Upper lobe of right lung (tissue), 1 donor: ENCODE results near the gene IRGQ. TPM values are rescaled to one million over a fixed set of nuclear protein-coding genes. Genes with fewer than 3 reads are reported as not detected.

Experiments
- ATAC-seq: fragments of 200-7000 bp; cut with Tn5 transposase; one replicate; pipeline ENCODE4 v1.9.1; 2020; ENCODE audit warnings: mild to moderate bottlenecking, moderate library complexity
- DNase-seq: peaks from one replicate; pipeline ENCODE4 v3.0.0-alpha.2; 2020
- H3K27ac ChIP-seq: fragments of 200-600 bp; one replicate; pipeline ENCODE4 v1.8.0; 2022
- H3K27me3 ChIP-seq: fragments of 200-600 bp; one replicate; pipeline ENCODE4 v1.8.0; 2022; ENCODE audit warnings: mild to moderate bottlenecking
- H3K36me3 ChIP-seq: fragments of 200-600 bp; one replicate; pipeline ENCODE4 v1.8.0; 2022
- H3K4me1 ChIP-seq: fragments of 200-600 bp; one replicate; pipeline ENCODE4 v1.8.0; 2022
- H3K4me3 ChIP-seq: fragments of 200-600 bp; one replicate; pipeline ENCODE4 v1.8.0; 2022; ENCODE audit warnings: mild to moderate bottlenecking
- H3K9me3 ChIP-seq: fragments of 200-600 bp; one replicate; pipeline ENCODE4 v1.8.0; 2022
- intact Hi-C: fragments of 100-400 bp; cut with DNase I; formaldehyde crosslinking; loops from one replicate; pipeline ENCODE4 v1.11.0; 2022
- total RNA-seq: library from RNA; stranded (reverse); fragmentation: NEBNext Ultra II Directional; extraction: Animal tissue kit (Norgen Biotek cat#: 25700); gene quantifications from one replicate; pipeline ENCODE4 v1.2.1, GENCODE V29; 2021
- TF ChIP-seq, protein P1 (sequence below): fragments of 200-600 bp; IDR thresholded peaks from one replicate; pipeline ENCODE4 v1.8.0; 2022; ENCODE audit warnings: antibody characterized with exemption
- donor health status: DM: no; HTN: yes; CAD: no; lungs with severe emphysema.

IRGQ gene
- total RNA-seq, 1 donor from 2014 or later: 23.2 TPM

DNA sequence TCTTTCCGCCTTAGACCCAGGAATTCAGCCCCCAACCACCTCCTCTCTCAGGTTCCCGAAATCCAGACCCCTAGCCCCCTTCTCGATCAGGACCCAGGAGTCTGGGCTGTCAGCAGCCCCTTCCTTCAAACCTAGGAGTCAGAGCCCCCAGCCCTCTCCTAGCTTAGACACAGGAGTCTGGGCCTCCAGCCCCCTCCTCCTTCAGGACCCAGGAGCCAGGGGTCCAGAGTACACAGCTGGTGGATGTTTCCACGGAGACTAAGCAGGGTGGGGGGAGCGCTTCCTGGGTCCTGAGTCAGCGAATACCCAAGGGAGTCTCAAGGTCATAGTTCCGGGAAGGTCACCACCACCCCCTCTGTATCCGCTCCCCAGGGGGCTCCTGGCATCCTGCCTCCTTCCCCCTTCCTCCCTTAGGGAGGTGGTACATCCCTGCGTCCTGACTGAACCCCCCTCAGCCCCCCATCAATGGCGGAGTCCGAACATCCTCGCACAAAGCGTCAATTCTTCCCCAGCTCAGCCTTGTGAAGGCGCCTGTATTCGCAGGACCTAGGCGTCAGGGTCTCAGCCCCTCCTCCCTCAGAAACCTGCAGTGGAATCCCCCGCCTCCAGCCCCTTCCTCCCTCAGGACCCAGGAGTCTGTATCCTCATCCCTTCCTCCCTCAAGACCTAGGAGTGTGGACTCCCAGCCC, 39.1 kb upstream of the IRGQ start:
- Histone ChIP-seq H3K36me3 (no peaks in the 10 kb centered on the region), H3K4me1 (no peaks in the 10 kb centered on the region), H3K27me3 (no peaks in the 10 kb centered on the region), H3K9me3 (no peaks in the 10 kb centered on the region), H3K27ac (no peak overlapping the region), H3K4me3 (no peak overlapping the region)
- no peak for DNase-seq
- no peak for ATAC-seq
- intact Hi-C loops: no loop called here
- TF ChIP-seq, protein P1, sequence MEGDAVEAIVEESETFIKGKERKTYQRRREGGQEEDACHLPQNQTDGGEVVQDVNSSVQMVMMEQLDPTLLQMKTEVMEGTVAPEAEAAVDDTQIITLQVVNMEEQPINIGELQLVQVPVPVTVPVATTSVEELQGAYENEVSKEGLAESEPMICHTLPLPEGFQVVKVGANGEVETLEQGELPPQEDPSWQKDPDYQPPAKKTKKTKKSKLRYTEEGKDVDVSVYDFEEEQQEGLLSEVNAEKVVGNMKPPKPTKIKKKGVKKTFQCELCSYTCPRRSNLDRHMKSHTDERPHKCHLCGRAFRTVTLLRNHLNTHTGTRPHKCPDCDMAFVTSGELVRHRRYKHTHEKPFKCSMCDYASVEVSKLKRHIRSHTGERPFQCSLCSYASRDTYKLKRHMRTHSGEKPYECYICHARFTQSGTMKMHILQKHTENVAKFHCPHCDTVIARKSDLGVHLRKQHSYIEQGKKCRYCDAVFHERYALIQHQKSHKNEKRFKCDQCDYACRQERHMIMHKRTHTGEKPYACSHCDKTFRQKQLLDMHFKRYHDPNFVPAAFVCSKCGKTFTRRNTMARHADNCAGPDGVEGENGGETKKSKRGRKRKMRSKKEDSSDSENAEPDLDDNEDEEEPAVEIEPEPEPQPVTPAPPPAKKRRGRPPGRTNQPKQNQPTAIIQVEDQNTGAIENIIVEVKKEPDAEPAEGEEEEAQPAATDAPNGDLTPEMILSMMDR: no peak

DNA sequence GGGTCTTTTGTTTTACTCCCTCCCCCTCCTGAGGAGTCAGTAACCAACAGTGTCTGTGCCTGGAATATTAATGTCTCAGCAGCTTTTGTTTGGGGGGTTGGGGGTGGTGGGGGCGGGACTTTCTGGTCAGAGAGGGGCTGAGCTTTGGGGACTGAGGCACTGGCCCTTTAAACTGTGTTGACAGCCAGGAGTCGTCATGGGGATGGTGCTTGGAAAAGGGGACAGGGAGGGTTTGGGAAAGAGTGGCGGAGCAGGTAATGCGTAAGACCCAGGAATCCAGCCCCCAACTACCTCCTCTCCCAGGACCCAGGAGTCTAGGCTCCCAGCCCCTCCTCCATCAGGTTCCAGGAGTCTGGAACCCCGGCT, 38.6 kb upstream of the IRGQ start:
- Histone ChIP-seq H3K36me3 (no peaks in the 10 kb centered on the region), H3K27ac (no peak overlapping the region), H3K9me3 (no peaks in the 10 kb centered on the region), H3K4me3 (no peak overlapping the region), H3K27me3 (no peaks in the 10 kb centered on the region), H3K4me1 (no peaks in the 10 kb centered on the region)
- TF ChIP-seq, protein P1: no peak
- no peak for ATAC-seq
- intact Hi-C loops: no loop called here
- no peak for DNase-seq

DNA sequence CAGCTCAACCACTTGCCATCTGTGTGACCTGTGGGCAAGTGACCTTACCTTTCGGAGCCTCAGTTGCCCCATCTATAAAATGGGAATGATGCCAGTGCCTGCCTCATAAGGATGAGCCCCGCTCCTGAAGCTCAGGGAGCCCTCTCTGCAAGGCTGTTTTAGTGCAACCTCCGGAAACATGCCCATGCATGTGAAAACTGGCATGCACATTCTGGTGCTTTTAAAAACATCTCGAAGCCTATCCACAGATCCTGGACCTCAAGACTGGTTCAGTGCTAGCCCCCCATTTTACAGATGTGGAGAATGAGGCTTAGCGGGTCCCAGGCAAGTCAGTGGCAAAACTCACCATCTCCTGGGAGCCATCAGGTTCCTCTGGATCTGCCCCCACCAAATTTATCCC, 38.1 kb upstream of the IRGQ start:
- Histone ChIP-seq H3K27ac (no peak overlapping the region), H3K27me3 (no peaks in the 10 kb centered on the region), H3K9me3 (no peaks in the 10 kb centered on the region), H3K36me3 (no peaks in the 10 kb centered on the region), H3K4me3 (no peak overlapping the region), H3K4me1 (no peaks in the 10 kb centered on the region)
- TF ChIP-seq, protein P1: no peak
- intact Hi-C loops: no loop called here
- no peak for ATAC-seq
- DNase-seq: no peak

DNA sequence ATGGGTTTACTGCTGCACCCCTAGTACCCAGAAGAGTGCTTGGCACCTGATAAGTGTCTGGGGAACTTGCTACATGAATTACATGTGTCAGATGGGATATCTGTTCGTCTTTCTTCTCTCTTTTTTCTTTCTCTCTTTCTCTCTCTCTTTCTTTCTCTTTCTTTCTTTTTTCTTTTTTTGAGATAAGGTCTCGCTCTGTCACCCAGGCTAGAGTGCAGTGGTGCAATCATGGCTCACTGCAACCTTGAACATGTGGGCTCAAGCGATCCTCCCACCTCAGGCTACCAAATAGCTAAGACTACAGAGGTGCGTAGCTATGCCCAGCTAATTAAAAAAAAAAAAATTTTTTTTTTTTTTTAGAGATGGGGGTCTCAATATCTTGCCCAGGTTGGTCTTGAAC, 37.6 kb upstream of the IRGQ start:
- TF ChIP-seq, protein P1: no peak
- Histone ChIP-seq H3K4me1 (no peaks in the 10 kb centered on the region), H3K36me3 (no peaks in the 10 kb centered on the region), H3K27me3 (no peaks in the 10 kb centered on the region), H3K4me3 (no peak overlapping the region), H3K27ac (no peak overlapping the region), H3K9me3 (no peaks in the 10 kb centered on the region)
- intact Hi-C loops: no loop called here
- DNase-seq (no peak), ATAC-seq (no peak)

DNA sequence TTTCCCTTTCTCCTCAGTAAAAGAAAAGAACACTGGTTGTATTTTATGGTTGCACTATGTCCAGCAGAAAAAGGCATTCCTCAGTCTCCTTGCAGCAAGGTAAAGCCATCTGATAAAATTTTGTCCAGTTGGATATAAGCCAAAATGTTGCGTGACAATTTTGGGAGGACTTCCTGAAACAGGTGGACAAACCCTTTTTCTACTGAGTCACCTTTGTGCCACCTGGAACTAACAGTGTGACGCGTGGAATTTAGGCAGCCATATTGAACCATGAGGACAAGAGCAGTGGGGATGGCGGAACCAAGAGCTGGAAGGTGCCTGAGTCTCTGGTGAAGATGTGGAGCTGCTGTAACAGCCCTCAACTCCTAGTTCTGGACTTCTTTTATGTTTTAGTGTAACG, 35.6 kb upstream of the IRGQ start:
- Histone ChIP-seq H3K4me1 (no peaks in the 10 kb centered on the region), H3K27me3 (no peaks in the 10 kb centered on the region), H3K9me3 (no peaks in the 10 kb centered on the region), H3K27ac (no peak overlapping the region), H3K4me3 (no peak overlapping the region), H3K36me3 (no peaks in the 10 kb centered on the region)
- intact Hi-C loops: no loop called here
- TF ChIP-seq, protein P1: no peak
- DNase-seq (no peak), ATAC-seq (no peak)
